ENCODE results near the gene RIN1.

The RIN1 gene

DNA sequence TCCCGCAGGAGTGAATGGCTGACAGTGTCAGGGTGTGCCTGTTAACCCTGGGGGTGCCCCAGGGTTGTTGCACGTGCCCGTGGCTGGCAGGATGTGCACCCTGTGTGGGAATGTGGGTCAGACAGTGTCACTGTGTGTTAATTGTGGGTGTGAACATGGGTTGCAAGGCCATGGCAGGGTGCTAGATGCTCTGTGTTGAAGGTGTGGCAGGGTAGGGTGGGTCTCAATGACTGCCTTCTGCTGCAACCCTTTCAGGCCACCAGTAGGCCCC is 8.3 kb downstream of the RIN1 start:
- TF ChIP-seq ZFP30 (CRISPR knock-in tag; IDR thresholded peaks at IDR 0.05) (no peak), SNAI2 (CRISPR knock-in tag; IDR thresholded peaks at IDR 0.05) (no peak), ISL1 (CRISPR knock-in tag; IDR thresholded peaks at IDR 0.05) (no peak), RARB (CRISPR knock-in tag; IDR thresholded peaks at IDR 0.05) (no peak), GLIS3 (CRISPR knock-in tag; IDR thresholded peaks at IDR 0.05) (no peak), ARNTL (CRISPR knock-in tag; IDR thresholded peaks at IDR 0.05; ENCODE audit: borderline replicate concordance, low read depth) (no peak), ZNF8 (CRISPR knock-in tag; IDR thresholded peaks at IDR 0.05) (no peak)
- TF ChIP-seq, protein P1, sequence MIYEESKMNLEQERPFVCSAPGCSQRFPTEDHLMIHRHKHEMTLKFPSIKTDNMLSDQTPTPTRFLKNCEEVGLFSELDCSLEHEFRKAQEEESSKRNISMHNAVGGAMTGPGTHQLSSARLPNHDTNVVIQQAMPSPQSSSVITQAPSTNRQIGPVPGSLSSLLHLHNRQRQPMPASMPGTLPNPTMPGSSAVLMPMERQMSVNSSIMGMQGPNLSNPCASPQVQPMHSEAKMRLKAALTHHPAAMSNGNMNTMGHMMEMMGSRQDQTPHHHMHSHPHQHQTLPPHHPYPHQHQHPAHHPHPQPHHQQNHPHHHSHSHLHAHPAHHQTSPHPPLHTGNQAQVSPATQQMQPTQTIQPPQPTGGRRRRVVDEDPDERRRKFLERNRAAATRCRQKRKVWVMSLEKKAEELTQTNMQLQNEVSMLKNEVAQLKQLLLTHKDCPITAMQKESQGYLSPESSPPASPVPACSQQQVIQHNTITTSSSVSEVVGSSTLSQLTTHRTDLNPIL (CRISPR knock-in tag; IDR thresholded peaks at IDR 0.05; ENCODE audit: low read depth) = no peak

DNA sequence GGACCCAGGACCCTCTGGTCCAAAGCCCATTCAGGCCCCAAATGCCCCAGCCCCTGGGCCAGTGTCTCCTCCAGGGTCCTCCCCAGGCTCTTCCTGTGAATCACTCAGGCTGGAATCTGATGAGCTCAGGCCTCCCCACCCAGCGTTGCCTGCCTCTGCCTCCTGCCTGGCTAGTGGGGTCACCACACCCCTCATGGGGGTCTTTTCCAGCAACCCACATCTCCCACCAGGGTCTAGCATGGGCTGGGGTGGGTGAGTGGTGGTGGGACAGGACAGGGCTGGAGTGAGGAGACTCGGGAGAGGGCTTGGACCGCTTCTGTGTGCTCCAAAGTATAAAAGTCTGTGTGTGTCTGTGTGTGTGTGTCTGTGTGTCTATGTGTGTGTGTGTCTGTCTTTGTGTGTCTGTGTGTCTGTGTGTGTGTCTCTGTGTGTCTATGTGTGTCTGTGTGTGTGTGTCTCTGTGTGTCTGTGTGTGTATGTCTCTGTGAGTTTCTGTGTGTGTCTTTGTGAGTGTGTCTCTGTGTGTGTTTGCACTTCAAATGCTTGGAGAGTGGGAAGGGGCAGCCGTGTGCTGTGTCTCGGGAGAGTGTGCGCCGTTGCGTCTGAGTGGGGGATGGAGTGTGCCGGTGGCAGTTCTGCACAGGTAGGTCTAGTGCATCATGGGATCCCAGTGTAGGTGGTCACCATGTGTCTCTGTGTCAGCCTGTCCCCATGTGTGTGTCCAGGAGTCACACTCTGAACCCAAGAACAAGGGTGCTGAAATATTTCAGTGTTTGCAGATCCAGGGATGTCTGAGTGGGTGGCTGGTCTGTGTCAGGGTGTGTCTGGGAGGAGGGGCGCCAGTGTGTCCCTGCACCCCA is 8.8 kb downstream of the RIN1 start:
- peak; percentile 69 for ATAC-seq
- TF ChIP-seq, protein P2, sequence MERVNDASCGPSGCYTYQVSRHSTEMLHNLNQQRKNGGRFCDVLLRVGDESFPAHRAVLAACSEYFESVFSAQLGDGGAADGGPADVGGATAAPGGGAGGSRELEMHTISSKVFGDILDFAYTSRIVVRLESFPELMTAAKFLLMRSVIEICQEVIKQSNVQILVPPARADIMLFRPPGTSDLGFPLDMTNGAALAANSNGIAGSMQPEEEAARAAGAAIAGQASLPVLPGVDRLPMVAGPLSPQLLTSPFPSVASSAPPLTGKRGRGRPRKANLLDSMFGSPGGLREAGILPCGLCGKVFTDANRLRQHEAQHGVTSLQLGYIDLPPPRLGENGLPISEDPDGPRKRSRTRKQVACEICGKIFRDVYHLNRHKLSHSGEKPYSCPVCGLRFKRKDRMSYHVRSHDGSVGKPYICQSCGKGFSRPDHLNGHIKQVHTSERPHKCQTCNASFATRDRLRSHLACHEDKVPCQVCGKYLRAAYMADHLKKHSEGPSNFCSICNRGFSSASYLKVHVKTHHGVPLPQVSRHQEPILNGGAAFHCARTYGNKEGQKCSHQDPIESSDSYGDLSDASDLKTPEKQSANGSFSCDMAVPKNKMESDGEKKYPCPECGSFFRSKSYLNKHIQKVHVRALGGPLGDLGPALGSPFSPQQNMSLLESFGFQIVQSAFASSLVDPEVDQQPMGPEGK (CRISPR knock-in tag; IDR thresholded peaks at IDR 0.05; ENCODE audit: borderline replicate concordance) = no peak
- TF ChIP-seq ZC3H10 (CRISPR knock-in tag; IDR thresholded peaks at IDR 0.05) = no peak
- TF ChIP-seq ZNF565 (CRISPR knock-in tag; conservative IDR thresholded peaks at IDR 0.05; ENCODE audit: low read depth) = no peak
- no peak for TF ChIP-seq RARB (CRISPR knock-in tag; IDR thresholded peaks at IDR 0.05)
- TF ChIP-seq ESRRG (CRISPR knock-in tag; IDR thresholded peaks at IDR 0.05) = no peak
- no peak for TF ChIP-seq ARNTL (CRISPR knock-in tag; IDR thresholded peaks at IDR 0.05; ENCODE audit: borderline replicate concordance, low read depth)
- TF ChIP-seq BACH2 (CRISPR knock-in tag; IDR thresholded peaks at IDR 0.05; ENCODE audit: borderline replicate concordance) = no peak
- TF ChIP-seq TCF4 (CRISPR knock-in tag; IDR thresholded peaks at IDR 0.05; ENCODE audit: borderline replicate concordance) = no peak
- TF ChIP-seq, protein P3, sequence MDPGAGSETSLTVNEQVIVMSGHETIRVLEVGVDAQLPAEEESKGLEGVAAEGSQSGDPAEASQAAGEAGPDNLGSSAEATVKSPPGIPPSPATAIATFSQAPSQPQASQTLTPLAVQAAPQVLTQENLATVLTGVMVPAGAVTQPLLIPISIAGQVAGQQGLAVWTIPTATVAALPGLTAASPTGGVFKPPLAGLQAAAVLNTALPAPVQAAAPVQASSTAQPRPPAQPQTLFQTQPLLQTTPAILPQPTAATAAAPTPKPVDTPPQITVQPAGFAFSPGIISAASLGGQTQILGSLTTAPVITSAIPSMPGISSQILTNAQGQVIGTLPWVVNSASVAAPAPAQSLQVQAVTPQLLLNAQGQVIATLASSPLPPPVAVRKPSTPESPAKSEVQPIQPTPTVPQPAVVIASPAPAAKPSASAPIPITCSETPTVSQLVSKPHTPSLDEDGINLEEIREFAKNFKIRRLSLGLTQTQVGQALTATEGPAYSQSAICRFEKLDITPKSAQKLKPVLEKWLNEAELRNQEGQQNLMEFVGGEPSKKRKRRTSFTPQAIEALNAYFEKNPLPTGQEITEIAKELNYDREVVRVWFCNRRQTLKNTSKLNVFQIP (CRISPR knock-in tag; IDR thresholded peaks at IDR 0.05; ENCODE audit: borderline replicate concordance, low read depth) = no peak
- no peak for TF ChIP-seq TOX (CRISPR knock-in tag; IDR thresholded peaks at IDR 0.05; ENCODE audit: borderline replicate concordance)
- TF ChIP-seq CSDC2 (CRISPR knock-in tag; IDR thresholded peaks at IDR 0.05) = no peak
- TF ChIP-seq ZFP30 (CRISPR knock-in tag; IDR thresholded peaks at IDR 0.05) = no peak
- TF ChIP-seq GLIS3 (CRISPR knock-in tag; IDR thresholded peaks at IDR 0.05) = no peak
- no peak for TF ChIP-seq ZNF70 (CRISPR knock-in tag; IDR thresholded peaks at IDR 0.05)
- no peak for TF ChIP-seq ZFP3 (CRISPR knock-in tag; IDR thresholded peaks at IDR 0.05)
- TF ChIP-seq, protein P4, sequence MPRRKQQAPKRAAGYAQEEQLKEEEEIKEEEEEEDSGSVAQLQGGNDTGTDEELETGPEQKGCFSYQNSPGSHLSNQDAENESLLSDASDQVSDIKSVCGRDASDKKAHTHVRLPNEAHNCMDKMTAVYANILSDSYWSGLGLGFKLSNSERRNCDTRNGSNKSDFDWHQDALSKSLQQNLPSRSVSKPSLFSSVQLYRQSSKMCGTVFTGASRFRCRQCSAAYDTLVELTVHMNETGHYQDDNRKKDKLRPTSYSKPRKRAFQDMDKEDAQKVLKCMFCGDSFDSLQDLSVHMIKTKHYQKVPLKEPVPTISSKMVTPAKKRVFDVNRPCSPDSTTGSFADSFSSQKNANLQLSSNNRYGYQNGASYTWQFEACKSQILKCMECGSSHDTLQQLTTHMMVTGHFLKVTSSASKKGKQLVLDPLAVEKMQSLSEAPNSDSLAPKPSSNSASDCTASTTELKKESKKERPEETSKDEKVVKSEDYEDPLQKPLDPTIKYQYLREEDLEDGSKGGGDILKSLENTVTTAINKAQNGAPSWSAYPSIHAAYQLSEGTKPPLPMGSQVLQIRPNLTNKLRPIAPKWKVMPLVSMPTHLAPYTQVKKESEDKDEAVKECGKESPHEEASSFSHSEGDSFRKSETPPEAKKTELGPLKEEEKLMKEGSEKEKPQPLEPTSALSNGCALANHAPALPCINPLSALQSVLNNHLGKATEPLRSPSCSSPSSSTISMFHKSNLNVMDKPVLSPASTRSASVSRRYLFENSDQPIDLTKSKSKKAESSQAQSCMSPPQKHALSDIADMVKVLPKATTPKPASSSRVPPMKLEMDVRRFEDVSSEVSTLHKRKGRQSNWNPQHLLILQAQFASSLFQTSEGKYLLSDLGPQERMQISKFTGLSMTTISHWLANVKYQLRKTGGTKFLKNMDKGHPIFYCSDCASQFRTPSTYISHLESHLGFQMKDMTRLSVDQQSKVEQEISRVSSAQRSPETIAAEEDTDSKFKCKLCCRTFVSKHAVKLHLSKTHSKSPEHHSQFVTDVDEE (CRISPR knock-in tag; IDR thresholded peaks at IDR 0.05) = no peak
- no peak for TF ChIP-seq SNAI2 (CRISPR knock-in tag; IDR thresholded peaks at IDR 0.05)
- TF ChIP-seq, protein P5, sequence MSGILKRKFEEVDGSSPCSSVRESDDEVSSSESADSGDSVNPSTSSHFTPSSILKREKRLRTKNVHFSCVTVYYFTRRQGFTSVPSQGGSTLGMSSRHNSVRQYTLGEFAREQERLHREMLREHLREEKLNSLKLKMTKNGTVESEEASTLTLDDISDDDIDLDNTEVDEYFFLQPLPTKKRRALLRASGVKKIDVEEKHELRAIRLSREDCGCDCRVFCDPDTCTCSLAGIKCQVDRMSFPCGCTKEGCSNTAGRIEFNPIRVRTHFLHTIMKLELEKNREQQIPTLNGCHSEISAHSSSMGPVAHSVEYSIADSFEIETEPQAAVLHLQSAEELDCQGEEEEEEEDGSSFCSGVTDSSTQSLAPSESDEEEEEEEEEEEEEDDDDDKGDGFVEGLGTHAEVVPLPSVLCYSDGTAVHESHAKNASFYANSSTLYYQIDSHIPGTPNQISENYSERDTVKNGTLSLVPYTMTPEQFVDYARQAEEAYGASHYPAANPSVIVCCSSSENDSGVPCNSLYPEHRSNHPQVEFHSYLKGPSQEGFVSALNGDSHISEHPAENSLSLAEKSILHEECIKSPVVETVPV (CRISPR knock-in tag; IDR thresholded peaks at IDR 0.05) = no peak
- TF ChIP-seq ISL1 (CRISPR knock-in tag; IDR thresholded peaks at IDR 0.05) = no peak

More for the DNA sequence above, 8.3 kb downstream of the RIN1 start:
- peak; percentile 4; the same call in 2 of the 3 replicates for ATAC-seq

Measured in SK-N-SH treated with all-trans-retinoic acid at 6 μM for 48 hours (cell line).